Esophagus squamous epithelium (tissue), 4 donors: Measurements from ENCODE around the gene ZFAND3.

Source experiments
- CTCF ChIP-seq, 6 experiments: fragments of 450-650 bp in 4 of 6; fragments of 200-600 bp in 2 of 6; sonication (generic) in 2 of 6; IDR thresholded peaks; one replicate each; pipeline ENCODE4 v1.5.1; 2016 to 2019; ENCODE audit warnings: antibody characterized with exemption in 6 of 6, mild to moderate bottlenecking in 4 of 6, moderate library complexity in 4 of 6
- POLR2A ChIP-seq, 4 donors: fragments of 450-650 bp; IDR thresholded peaks; one replicate each; pipeline ENCODE4 v1.6.1; 2017; ENCODE audit warnings: antibody characterized with exemption in 4 of 4, mild to moderate bottlenecking in 4 of 4, moderate library complexity in 3 of 4

DNA sequence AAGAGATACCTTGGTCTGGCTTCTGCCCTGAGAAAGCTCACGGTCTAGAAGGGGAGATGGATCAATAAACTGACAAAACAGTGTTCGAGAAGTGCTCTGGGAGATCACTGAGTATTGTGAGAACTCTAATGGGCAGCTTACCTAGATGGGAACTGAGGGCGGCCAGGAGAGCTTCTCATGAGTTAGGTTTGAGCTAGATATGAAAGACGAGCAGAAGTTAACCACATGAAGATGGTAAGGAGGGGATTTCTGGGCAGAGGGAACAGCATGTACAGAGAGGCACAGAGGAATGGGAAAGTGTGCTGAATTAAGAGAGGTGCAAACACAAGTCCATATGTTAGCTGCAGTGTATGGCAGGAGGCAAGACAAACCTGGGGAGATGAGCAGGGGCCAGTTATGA, 11.9 kb downstream of the ZFAND3 start:
- TF ChIP-seq CTCF (IDR thresholded peaks at IDR 0.05), result no peak
- no peak for TF ChIP-seq POLR2A (IDR thresholded peaks at IDR 0.05)
